COLO829 (cell line): ENCODE data around the gene IFT27.

Experiments
- DNase-seq: peaks from one replicate; pipeline ENCODE4 v3.0.0; 2012; ENCODE audit warnings: low spot score

The IFT27 gene

GRCh38 chr22:36725366-36726006 lies 50.4 kb downstream of the IFT27 start:
- DNase-seq = no peak

GRCh38 chr22:36724836-36725235 lies 51.1 kb downstream of the IFT27 start:
- DNase-seq = no peak

GRCh38 chr22:36722055-36722454 lies 53.9 kb downstream of the IFT27 start:
- no peak for DNase-seq

- DNase-seq = no peak
These were observed 60.3 kb downstream of the IFT27 start for GRCh38 chr22:36715647-36716046.

GRCh38 chr22:36714110-36714509 lies 61.8 kb downstream of the IFT27 start:
- DNase-seq = no peak

- DNase-seq = no peak
These were observed 62.5 kb downstream of the IFT27 start for GRCh38 chr22:36713436-36713835.
